ENCODE data around the gene LCN2.

LCN2 gene

GRCh38 chr9:128168731-128169308 is 19.6 kb downstream of the LCN2 start:
- FAIRE-seq, result no peak
- no peak for TF ChIP-seq CTCF (IDR thresholded peaks at IDR 0.05; ENCODE audit: insufficient read depth, missing control alignments)
- DNase-seq (ENCODE audit: insufficient read length, low spot score), result no peak

- no peak for TF ChIP-seq CTCF (IDR thresholded peaks at IDR 0.05; ENCODE audit: insufficient read depth, missing control alignments)
- DNase-seq (ENCODE audit: insufficient read length, low spot score) (no peak), FAIRE-seq (no peak)
These were observed 20.2 kb downstream of the LCN2 start for GRCh38 chr9:128169492-128169891.

DNA sequence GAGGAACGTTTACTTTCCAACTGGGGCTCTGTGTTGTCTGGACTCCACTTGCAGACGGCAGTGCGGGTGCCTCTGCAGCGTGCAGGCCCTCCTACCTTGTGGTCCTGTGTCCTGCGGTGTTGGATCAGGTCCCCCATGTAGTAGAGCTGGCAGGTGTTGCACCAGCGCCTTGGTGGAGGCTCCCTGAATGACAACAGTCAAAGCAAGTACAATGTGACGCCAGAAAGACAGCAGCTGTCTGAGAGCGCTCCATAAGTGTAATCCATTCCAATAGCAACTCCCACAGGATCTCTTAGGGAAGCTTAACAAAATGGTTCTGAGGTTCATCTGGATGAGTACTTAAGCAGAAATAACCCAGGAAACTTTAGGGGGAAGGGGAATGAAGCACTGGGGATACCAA is 20.7 kb downstream of the LCN2 start:
- no peak for TF ChIP-seq CTCF (IDR thresholded peaks at IDR 0.05; ENCODE audit: insufficient read depth, missing control alignments)
- no peak for FAIRE-seq
- peak; percentile 86 for DNase-seq (ENCODE audit: insufficient read length, low spot score)

- FAIRE-seq, result no peak
- no peak for TF ChIP-seq CTCF (IDR thresholded peaks at IDR 0.05; ENCODE audit: insufficient read depth, missing control alignments)
These were observed 24.8 kb downstream of the LCN2 start for GRCh38 chr9:128174062-128174461.

GRCh38 chr9:128175102-128175563 is 25.9 kb downstream of the LCN2 start:
- TF ChIP-seq CTCF (IDR thresholded peaks at IDR 0.05; ENCODE audit: insufficient read depth, missing control alignments), result no peak
- DNase-seq (ENCODE audit: insufficient read length, low spot score) (no peak), FAIRE-seq (no peak)

More at GRCh38 chr9:128174062-128174461, 24.8 kb downstream of the LCN2 start:
- DNase-seq (ENCODE audit: insufficient read length, low spot score), result peak; percentile 65

DNA sequence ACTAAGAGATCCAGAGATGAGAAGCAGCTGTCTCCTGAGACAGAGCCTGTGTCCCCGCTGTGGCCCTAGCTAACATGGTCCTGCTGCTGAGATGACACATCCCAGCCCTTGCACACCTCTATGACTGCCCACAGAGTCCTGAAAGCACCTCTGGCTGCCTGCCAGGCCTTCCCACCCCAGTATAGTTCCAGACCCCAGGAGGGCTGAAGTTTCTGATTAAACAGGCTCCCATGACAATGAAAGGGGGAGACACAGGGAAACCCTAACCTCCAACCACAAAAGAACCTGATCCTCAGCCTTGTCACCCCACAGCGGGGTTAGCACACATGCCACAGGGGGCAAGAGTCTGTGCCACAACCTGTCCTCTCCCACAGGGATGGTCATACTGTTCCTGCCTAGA is 26.5 kb downstream of the LCN2 start:
- FAIRE-seq (no peak), DNase-seq (ENCODE audit: insufficient read length, low spot score) (no peak)
- TF ChIP-seq CTCF (IDR thresholded peaks at IDR 0.05; ENCODE audit: insufficient read depth, missing control alignments), result no peak

GRCh38 chr9:128178806-128179431 is 29.7 kb downstream of the LCN2 start:
- FAIRE-seq, result no peak
- no peak for TF ChIP-seq CTCF (IDR thresholded peaks at IDR 0.05; ENCODE audit: insufficient read depth, missing control alignments)
- DNase-seq (ENCODE audit: insufficient read length, low spot score), result no peak

Measured in D721Med (cell line).